BE2C (cell line): ENCODE measurements around the gene ERGIC3.

Source experiments
- DNase-seq: peaks from one replicate; pipeline ENCODE4 v3.0.0-alpha.2; 2020
- H3K27me3 ChIP-seq: fragments of 250-450 bp; sonication (Bioruptor Pico); 2 replicates; pipeline ENCODE4 v1.5.1; 2020; ENCODE audit warnings: mild to moderate bottlenecking
- H3K36me3 ChIP-seq: fragments of 250-450 bp; sonication (Bioruptor Pico); 2 replicates; pipeline ENCODE4 v1.5.1; 2020; ENCODE audit warnings: mild to moderate bottlenecking
- H3K4me1 ChIP-seq: fragments of 250-450 bp; sonication (Bioruptor Pico); 2 replicates; pipeline ENCODE4 v1.5.1; 2020
- H3K4me3 ChIP-seq: 2 replicates; pipeline ENCODE4 v1.5.1; 2011; ENCODE audit warnings: low read depth, low read length
- H3K9me3 ChIP-seq: fragments of 250-450 bp; sonication (Bioruptor Pico); 2 replicates; pipeline ENCODE4 v1.5.1; 2020
- TF ChIP-seq, protein P1 (sequence below): IDR thresholded peaks from 2 replicates; pipeline ENCODE4 v1.5.1; 2012; ENCODE audit warnings: mild to moderate bottlenecking, low read depth, low read length

ERGIC3 gene

DNA sequence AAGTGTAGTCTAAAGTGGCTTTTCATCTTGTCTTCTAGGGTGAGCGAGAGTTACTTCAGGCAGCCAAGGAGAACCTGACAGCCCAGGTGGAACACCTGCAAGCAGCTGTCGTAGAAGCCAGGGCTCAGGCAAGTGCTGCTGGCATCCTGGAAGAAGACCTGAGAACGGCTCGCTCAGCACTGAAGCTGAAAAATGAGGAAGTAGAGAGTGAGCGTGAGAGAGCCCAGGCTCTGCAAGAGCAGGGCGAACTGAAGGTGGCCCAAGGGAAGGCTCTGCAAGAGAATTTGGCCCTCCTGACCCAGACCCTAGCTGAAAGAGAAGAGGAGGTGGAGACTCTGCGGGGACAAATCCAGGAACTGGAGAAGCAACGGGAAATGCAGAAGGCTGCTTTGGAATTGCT, 39.5 kb upstream of the ERGIC3 start:
- TF ChIP-seq, protein P1, sequence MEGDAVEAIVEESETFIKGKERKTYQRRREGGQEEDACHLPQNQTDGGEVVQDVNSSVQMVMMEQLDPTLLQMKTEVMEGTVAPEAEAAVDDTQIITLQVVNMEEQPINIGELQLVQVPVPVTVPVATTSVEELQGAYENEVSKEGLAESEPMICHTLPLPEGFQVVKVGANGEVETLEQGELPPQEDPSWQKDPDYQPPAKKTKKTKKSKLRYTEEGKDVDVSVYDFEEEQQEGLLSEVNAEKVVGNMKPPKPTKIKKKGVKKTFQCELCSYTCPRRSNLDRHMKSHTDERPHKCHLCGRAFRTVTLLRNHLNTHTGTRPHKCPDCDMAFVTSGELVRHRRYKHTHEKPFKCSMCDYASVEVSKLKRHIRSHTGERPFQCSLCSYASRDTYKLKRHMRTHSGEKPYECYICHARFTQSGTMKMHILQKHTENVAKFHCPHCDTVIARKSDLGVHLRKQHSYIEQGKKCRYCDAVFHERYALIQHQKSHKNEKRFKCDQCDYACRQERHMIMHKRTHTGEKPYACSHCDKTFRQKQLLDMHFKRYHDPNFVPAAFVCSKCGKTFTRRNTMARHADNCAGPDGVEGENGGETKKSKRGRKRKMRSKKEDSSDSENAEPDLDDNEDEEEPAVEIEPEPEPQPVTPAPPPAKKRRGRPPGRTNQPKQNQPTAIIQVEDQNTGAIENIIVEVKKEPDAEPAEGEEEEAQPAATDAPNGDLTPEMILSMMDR: no peak
- DNase-seq: no peak
- H3K36me3 ChIP-seq: peaks cover 45% of the 10 kb centered on the region

DNA sequence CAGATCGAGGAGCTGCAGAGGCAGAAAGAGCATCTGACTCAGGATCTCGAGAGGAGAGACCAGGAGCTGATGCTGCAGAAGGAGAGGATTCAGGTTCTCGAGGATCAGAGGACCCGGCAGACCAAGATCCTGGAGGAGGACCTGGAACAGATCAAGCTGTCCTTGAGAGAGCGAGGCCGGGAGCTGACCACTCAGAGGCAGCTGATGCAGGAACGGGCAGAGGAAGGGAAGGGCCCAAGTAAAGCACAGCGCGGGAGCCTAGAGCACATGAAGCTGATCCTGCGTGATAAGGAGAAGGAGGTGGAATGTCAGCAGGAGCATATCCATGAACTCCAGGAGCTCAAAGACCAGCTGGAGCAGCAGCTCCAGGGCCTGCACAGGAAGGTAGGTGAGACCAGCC, 38.6 kb upstream of the ERGIC3 start:
- H3K4me1 ChIP-seq: no peaks in the 10 kb centered on the region
- H3K9me3 ChIP-seq: no peaks in the 10 kb centered on the region
- H3K27me3 ChIP-seq: no peaks in the 10 kb centered on the region
- peaks cover 36% of the 10 kb centered on the region for H3K36me3 ChIP-seq
- DNase-seq: no peak
- H3K4me3 ChIP-seq: no peak overlapping the region
- TF ChIP-seq, protein P1: no peak

More for the DNA sequence above, 39.5 kb upstream of the ERGIC3 start:
- no peak overlapping the region for H3K4me3 ChIP-seq
- H3K9me3 ChIP-seq: no peaks in the 10 kb centered on the region
- no peaks in the 10 kb centered on the region for H3K4me1 ChIP-seq
- no peaks in the 10 kb centered on the region for H3K27me3 ChIP-seq

DNA sequence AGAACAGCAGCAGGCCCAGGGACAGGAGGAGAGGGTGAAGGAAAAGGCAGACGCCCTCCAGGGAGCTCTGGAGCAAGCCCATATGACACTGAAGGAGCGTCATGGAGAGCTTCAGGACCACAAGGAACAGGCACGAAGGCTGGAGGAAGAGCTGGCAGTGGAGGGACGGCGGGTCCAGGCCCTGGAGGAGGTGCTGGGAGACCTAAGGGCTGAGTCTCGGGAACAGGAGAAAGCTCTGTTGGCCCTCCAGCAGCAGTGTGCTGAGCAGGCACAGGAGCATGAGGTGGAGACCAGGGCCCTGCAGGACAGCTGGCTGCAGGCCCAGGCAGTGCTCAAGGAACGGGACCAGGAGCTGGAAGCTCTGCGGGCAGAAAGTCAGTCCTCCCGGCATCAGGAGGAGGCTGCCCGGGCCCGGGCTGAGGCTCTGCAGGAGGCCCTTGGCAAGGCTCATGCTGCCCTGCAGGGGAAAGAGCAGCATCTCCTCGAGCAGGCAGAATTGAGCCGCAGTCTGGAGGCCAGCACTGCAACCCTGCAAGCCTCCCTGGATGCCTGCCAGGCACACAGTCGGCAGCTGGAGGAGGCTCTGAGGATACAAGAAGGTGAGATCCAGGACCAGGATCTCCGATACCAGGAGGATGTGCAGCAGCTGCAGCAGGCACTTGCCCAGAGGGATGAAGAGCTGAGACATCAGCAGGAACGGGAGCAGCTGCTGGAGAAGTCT, 37.9 kb upstream of the ERGIC3 start:
- H3K9me3 ChIP-seq: no peaks in the 10 kb centered on the region
- H3K36me3 ChIP-seq: peaks cover 34% of the 10 kb centered on the region
- TF ChIP-seq, protein P1: no peak
- no peaks in the 10 kb centered on the region for H3K4me1 ChIP-seq
- DNase-seq: peak; percentile 74
- H3K27me3 ChIP-seq: no peaks in the 10 kb centered on the region
- no peak overlapping the region for H3K4me3 ChIP-seq

DNA sequence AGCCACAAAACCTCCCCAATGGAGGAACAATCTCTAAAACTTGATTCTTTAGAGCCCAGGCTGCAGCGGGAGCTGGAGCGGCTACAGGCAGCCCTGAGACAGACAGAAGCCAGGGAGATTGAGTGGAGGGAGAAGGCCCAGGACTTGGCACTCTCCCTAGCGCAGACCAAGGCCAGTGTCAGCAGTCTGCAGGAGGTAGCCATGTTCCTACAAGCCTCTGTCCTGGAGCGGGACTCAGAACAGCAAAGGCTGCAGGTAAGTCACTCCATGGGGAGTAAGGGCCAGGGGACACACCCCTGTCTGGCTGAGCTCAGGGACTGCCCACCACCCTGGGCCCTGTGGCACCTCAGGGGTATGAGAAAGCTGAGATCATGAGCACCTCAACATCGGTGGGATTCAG, 37.1 kb upstream of the ERGIC3 start:
- H3K9me3 ChIP-seq: no peaks in the 10 kb centered on the region
- no peaks in the 10 kb centered on the region for H3K27me3 ChIP-seq
- TF ChIP-seq, protein P1: no peak
- H3K36me3 ChIP-seq: peaks cover 28% of the 10 kb centered on the region
- no peak for DNase-seq
- H3K4me3 ChIP-seq: no peak overlapping the region
- no peaks in the 10 kb centered on the region for H3K4me1 ChIP-seq

DNA sequence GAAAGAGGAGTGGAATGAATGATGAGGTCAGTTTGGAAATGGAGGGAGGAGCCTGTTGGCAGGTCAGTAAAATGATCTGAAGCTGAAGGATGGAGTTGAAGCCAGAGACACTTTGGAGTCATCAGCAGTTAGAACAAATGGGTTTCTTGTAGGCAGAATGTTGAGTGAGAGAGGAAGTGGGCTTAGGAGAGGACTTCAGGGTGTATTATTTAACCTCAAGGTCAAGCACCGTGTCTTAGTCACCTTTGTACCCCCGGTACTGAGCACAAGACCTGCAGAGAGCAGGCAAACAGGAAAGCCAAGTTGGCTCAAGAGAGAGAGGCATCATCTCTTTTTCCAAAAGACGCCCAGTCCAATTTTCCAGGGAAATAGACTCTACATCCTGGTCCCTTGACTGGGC, 35.7 kb upstream of the ERGIC3 start:
- Histone ChIP-seq H3K27me3 (no peaks in the 10 kb centered on the region), H3K4me3 (no peak overlapping the region), H3K4me1 (no peaks in the 10 kb centered on the region), H3K9me3 (no peaks in the 10 kb centered on the region), H3K36me3 (peaks cover 21% of the 10 kb centered on the region)
- DNase-seq: no peak
- TF ChIP-seq, protein P1: no peak

DNA sequence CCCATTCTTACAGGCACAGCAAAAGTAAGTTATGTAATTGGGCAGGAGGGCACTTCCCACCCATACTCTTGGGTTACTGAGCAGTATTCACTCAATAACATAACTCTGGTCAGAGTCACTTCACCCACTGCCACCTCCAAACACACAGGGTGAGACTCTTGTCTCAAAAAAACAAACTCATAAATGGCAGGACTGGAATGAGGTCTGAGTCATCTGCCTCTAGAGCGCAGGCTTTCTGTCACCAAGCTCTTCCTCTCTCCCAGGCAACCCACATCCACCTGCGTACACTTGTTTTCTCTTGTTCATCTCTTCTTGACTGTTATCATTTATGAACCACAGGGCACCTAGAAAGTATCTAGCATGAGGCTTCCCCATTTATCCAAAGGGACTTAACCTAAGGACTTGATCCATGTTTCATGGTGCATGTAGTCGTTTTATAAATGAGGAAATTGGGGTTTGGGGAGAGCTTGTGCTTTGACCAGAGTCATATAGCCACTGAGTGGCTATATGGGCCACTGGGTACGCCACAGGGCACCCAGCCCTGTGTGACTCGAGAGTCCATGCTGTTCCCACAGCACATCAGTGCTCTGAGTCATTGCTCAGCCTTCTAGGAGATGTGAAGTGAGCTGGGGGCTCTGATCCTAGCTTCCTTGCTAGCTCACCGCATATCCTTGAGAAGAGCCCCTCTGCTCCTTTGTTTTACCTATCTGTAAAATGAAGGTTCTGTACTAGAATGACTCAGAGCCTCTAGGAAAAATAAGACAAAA, 34.8 kb upstream of the ERGIC3 start:
- TF ChIP-seq, protein P1: no peak
- Histone ChIP-seq H3K27me3 (no peaks in the 10 kb centered on the region), H3K36me3 (peaks cover 16% of the 10 kb centered on the region), H3K4me3 (no peak overlapping the region), H3K4me1 (no peaks in the 10 kb centered on the region), H3K9me3 (no peaks in the 10 kb centered on the region)
- no peak for DNase-seq
